Thyroid gland (tissue), 4 donors: ENCODE measurements around the gene GALNT15.

Experiments
- CTCF ChIP-seq, 6 experiments: fragments of 200-600 bp in 3 of 6; fragments of 450-650 bp in 3 of 6; sonication (generic) in 3 of 6; IDR thresholded peaks; one replicate each; pipeline ENCODE4 v1.5.1; 2016 to 2019; ENCODE audit warnings: antibody characterized with exemption in 6 of 6, mild to moderate bottlenecking in 2 of 6, inconsistent platforms in 1 of 6, moderate library complexity in 1 of 6
- POLR2A ChIP-seq, 2 donors: fragments of 450-650 bp; IDR thresholded peaks; one replicate each; pipeline ENCODE4 v1.6.1; 2017; ENCODE audit warnings: antibody characterized with exemption in 2 of 2, mild to moderate bottlenecking in 2 of 2, moderate library complexity in 1 of 2

GRCh38 chr3:16168211-16168610 is 6.3 kb upstream of the GALNT15 start:
- TF ChIP-seq CTCF (IDR thresholded peaks at IDR 0.05) (no peak), POLR2A (IDR thresholded peaks at IDR 0.05) (no peak)
